NCI-H524 treated with DMSO at 0.1 percent for 48 hours (cell line): ENCODE data around the gene C4B.
"Not testable (repeated sequence)": the region's sequence is repeated elsewhere in the genome, so short reads cannot be mapped to it uniquely, and the experiment has no call there.

ENCODE experiments used
- DNase-seq: peaks from one replicate; lab custom pipeline; 2025; lab: John Stamatoyannopoulos, UW

Gene C4B

GRCh38 chr6:32037136-32037535 is 22.5 kb downstream of the C4B start:
- DNase-seq: not testable (repeated sequence)

GRCh38 chr6:32037598-32038524 is 23.3 kb downstream of the C4B start, which contains the start of gene CYP21A2:
Gene CYP21A2, plus strand, starts transcription at chr6:32038415. Its CDS starts 8 bp downstream, at chr6:32038423.
- not testable (repeated sequence) for DNase-seq

GRCh38 chr6:32038878-32039277 is 24.3 kb downstream of the C4B start:
- DNase-seq: not testable (repeated sequence)

- DNase-seq: not testable (repeated sequence)
Observed at GRCh38 chr6:32039321-32040274, 25.0 kb downstream of the C4B start.

- DNase-seq: not testable (repeated sequence)
Observed at GRCh38 chr6:32040299-32041049, 25.9 kb downstream of the C4B start.

GRCh38 chr6:32041050-32041321 is 26.4 kb downstream of the C4B start:
- not testable (repeated sequence) for DNase-seq

- DNase-seq: not testable (repeated sequence)
Observed at GRCh38 chr6:32041385-32041784, 26.8 kb downstream of the C4B start.

GRCh38 chr6:32042276-32042675 is 27.7 kb downstream of the C4B start:
- not testable (repeated sequence) for DNase-seq

- not testable (repeated sequence) for DNase-seq
Observed at GRCh38 chr6:32043589-32044380, 29.2 kb downstream of the C4B start.

GRCh38 chr6:32044916-32045315 is 30.3 kb downstream of the C4B start:
- DNase-seq: not testable (repeated sequence)

GRCh38 chr6:32045811-32046449 is 31.3 kb downstream of the C4B start:
- no peak for DNase-seq

GRCh38 chr6:32046450-32047083 is 32.0 kb downstream of the C4B start:
- DNase-seq: no peak

GRCh38 chr6:32047084-32047478 is 32.5 kb downstream of the C4B start:
- DNase-seq: no peak

- no peak for DNase-seq
Observed at GRCh38 chr6:32047539-32047854, 32.9 kb downstream of the C4B start.

- peak; percentile 4 for DNase-seq
Observed at GRCh38 chr6:32047855-32048766, 33.5 kb downstream of the C4B start.

GRCh38 chr6:32049149-32049548 is 34.6 kb downstream of the C4B start:
- not testable (repeated sequence) for DNase-seq

GRCh38 chr6:32049736-32050135 is 35.1 kb downstream of the C4B start:
- not testable (repeated sequence) for DNase-seq

- no peak for DNase-seq
Observed at GRCh38 chr6:32050562-32050961, 36.0 kb downstream of the C4B start.

GRCh38 chr6:32052626-32053025 is 38.0 kb downstream of the C4B start:
- not testable (repeated sequence) for DNase-seq
